Peyer's patch (tissue), 4 donors: ENCODE results near the gene UGT1A6. TPM values are rescaled to one million over a fixed set of nuclear protein-coding genes. Genes with fewer than 3 reads are reported as not detected.

Source experiments
- DNase-seq, 3 donors: peaks; one replicate each; pipeline ENCODE4 v3.0.0-alpha.2; 2017 to 2019
- H3K27ac ChIP-seq, 4 donors: fragments of 200-600 bp; sonication (generic); one replicate each; pipeline ENCODE4 v1.5.1; 2016 to 2019
- H3K27me3 ChIP-seq, 2 donors: fragments of 200-600 bp; sonication (generic); one replicate each; pipeline ENCODE4 v1.5.1; 2019
- H3K36me3 ChIP-seq, 3 donors: fragments of 200-600 bp; sonication (generic); one replicate each; pipeline ENCODE4 v1.5.1; 2016 to 2019
- H3K4me1 ChIP-seq, 4 donors: fragments of 200-600 bp; sonication (generic); one replicate each; pipeline ENCODE4 v1.5.1; 2016 to 2019
- H3K4me3 ChIP-seq, 4 donors: fragments of 200-600 bp; sonication (generic); 1 replicate in 3 of 4; 2 replicates in 1 of 4; pipeline ENCODE4 v1.5.1; 2016 to 2019; ENCODE audit warnings: mild to moderate bottlenecking in 1 of 4
- H3K9me3 ChIP-seq, 4 donors: fragments of 200-600 bp; sonication (generic); one replicate each; pipeline ENCODE4 v1.5.1; 2016 to 2019; ENCODE audit warnings: mild to moderate bottlenecking in 1 of 4
- POLR2A ChIP-seq, 2 donors: fragments of 450-650 bp; IDR thresholded peaks; one replicate each; pipeline ENCODE4 v1.5.1; 2017; ENCODE audit warnings: antibody characterized with exemption in 2 of 2, mild to moderate bottlenecking in 2 of 2, moderate library complexity in 2 of 2
- total RNA-seq, 4 donors: library from RNA; depleted of rRNA; stranded (reverse); fragments of >200 nt; gene quantifications; one replicate each; pipeline ENCODE4 v1.1.0, GENCODE V29; 2016
- TF ChIP-seq, protein P1 (sequence below), 6 experiments: fragments of 450-650 bp in 4 of 6; fragments of 200-600 bp in 2 of 6; sonication (generic) in 1 of 6; IDR thresholded peaks; one replicate each; pipeline ENCODE4 v1.5.1; 2017 to 2019; ENCODE audit warnings: antibody characterized with exemption in 6 of 6, mild to moderate bottlenecking in 3 of 6, moderate library complexity in 1 of 6

The UGT1A6 gene
- total RNA-seq, 4 donors from 2014 or later = 37.7 to 57.4 (median 46.0) TPM; not detected in 1

DNA sequence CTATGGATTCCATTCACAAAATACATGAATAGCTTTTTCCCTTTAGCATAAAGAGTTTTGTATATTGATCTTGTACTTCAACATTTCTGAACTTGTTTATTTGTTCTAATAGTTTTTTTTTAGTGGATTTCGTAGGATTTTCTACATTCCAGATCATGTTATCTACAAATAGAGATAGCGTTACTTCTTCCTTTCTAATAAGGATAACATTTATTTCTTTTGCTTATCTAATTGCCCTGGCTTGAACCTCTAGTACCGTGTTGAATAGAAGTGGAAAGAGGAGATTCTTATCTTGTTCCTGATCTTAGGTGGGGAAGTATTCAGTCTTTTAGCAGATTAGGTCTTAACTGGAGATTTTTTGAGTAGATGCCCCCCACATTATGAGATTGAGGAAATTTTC is 9.5 kb downstream of the UGT1A6 start:
- H3K27me3 ChIP-seq = no peaks in the 10 kb centered on the region
- no peak for DNase-seq
- no peak overlapping the region for H3K4me3 ChIP-seq
- H3K27ac ChIP-seq = no peak overlapping the region
- H3K36me3 ChIP-seq = no peaks in the 10 kb centered on the region
- no peaks in the 10 kb centered on the region for H3K9me3 ChIP-seq
- TF ChIP-seq POLR2A (IDR thresholded peaks at IDR 0.05) = no peak
- TF ChIP-seq, protein P1, sequence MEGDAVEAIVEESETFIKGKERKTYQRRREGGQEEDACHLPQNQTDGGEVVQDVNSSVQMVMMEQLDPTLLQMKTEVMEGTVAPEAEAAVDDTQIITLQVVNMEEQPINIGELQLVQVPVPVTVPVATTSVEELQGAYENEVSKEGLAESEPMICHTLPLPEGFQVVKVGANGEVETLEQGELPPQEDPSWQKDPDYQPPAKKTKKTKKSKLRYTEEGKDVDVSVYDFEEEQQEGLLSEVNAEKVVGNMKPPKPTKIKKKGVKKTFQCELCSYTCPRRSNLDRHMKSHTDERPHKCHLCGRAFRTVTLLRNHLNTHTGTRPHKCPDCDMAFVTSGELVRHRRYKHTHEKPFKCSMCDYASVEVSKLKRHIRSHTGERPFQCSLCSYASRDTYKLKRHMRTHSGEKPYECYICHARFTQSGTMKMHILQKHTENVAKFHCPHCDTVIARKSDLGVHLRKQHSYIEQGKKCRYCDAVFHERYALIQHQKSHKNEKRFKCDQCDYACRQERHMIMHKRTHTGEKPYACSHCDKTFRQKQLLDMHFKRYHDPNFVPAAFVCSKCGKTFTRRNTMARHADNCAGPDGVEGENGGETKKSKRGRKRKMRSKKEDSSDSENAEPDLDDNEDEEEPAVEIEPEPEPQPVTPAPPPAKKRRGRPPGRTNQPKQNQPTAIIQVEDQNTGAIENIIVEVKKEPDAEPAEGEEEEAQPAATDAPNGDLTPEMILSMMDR (IDR thresholded peaks at IDR 0.05) = no peak
- peaks cover 0 to 14% (median 0%) of the 10 kb centered on the region in 4 donors for H3K4me1 ChIP-seq

DNA sequence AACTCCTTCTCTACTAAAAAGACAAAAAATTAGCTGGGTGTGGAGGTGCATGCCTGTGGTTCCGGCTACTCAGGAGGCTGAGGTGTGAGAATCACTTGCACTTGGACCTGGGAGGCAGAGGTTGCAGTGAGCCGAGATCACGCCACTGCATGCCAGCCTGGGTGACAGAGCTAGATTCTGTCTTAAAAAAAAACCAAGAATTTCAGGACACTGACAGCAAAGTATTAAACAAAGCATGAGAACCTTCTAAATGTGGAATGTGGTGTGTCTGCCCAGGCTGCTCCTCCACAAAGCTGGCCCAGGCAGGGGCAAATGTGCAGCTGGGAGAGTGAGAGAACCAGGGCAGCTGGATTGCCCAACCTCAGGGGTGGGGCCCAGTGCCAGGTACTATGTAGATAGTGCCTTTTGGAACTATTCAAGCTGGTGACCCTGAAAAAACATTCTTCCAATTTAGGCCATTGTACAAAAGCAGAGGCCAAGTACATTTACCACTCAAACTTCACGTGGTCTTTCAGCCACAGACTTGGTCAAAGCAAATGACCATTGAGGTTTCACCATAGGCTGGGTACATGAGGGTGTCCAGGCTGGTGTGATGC is 13.3 kb downstream of the UGT1A6 start:
- DNase-seq = peak in 2 of 3 donors; percentile 68 to 76
- no peaks in the 10 kb centered on the region for H3K27me3 ChIP-seq
- peaks cover 0 to 11% (median 0%) of the 10 kb centered on the region in 4 donors for H3K4me1 ChIP-seq
- H3K27ac ChIP-seq = peak overlapping the region in 3 of 4 donors; percentile 26 to 77 (median 69)
- TF ChIP-seq, protein P1 (IDR thresholded peaks at IDR 0.05) = no peak
- no peak for TF ChIP-seq POLR2A (IDR thresholded peaks at IDR 0.05)
- no peaks in the 10 kb centered on the region for H3K9me3 ChIP-seq
- H3K36me3 ChIP-seq = no peaks in the 10 kb centered on the region
- H3K4me3 ChIP-seq = no peak overlapping the region

DNA sequence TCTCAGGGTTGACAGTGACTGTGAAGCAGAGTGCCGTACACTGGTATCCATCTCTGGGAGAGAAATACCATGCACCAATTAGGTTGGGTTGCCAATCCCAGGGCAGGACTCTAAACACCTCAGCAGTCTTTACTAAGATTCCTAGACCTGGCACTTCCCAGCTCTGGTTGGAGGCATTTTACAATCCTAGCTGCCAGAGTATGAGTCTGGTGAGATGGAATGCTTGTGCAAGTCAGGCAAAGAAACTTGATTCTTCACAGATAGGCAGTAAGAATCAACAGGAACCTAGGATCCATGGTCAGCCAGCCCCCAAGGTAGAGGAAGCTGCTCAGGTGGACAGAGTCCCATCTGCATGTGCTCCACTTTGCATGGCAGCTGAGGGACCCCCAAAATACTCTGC is 14.0 kb downstream of the UGT1A6 start:
- TF ChIP-seq POLR2A (IDR thresholded peaks at IDR 0.05) = no peak
- TF ChIP-seq, protein P1 (IDR thresholded peaks at IDR 0.05) = no peak
- DNase-seq = no peak
- H3K27ac ChIP-seq = peak overlapping the region in 3 of 4 donors; percentile 26 to 77 (median 69)
- H3K4me1 ChIP-seq = peaks cover 0 to 11% (median 0%) of the 10 kb centered on the region in 4 donors
- no peaks in the 10 kb centered on the region for H3K27me3 ChIP-seq
- H3K4me3 ChIP-seq = no peak overlapping the region
- H3K9me3 ChIP-seq = no peaks in the 10 kb centered on the region
- no peaks in the 10 kb centered on the region for H3K36me3 ChIP-seq

DNA sequence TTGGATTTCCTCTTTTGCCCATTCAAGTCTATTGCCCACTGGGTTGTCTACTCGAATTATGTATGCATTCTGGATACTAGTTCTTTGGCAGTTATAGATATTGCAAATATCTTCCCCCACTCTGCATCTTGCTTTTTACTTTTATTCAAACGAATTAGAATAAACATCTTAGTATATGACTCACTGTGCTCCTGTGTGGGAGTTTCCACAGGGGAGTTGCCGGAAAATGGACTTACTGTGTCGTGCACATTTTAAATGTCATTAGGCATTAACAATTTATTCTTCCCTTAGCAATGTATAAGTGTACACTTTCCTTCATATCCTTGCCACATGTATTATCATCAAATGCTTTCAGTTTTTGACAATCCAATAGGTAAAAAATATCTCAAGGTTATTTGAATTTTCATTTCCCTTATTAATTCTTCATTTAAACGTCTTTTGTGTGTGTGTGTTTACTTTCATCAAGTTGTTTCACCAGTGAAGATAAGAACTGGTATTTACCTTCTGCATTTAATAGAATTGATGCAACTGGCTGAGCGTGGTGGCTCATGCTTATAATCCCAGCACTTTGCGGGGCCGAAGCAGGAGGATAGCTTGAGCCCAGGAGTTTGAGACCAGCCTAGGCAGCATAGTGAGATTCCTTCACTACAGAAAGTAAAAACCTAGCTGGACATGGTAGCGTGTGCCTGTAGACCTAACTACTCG is 15.4 kb downstream of the UGT1A6 start:
- Histone ChIP-seq H3K4me3 (no peak overlapping the region), H3K27ac (no peak overlapping the region), H3K36me3 (no peaks in the 10 kb centered on the region), H3K4me1 (peaks cover 0 to 11% (median 0%) of the 10 kb centered on the region in 4 donors), H3K9me3 (no peaks in the 10 kb centered on the region), H3K27me3 (no peaks in the 10 kb centered on the region)
- TF ChIP-seq POLR2A (IDR thresholded peaks at IDR 0.05) = no peak
- TF ChIP-seq, protein P1 (IDR thresholded peaks at IDR 0.05) = no peak
- no peak for DNase-seq

DNA sequence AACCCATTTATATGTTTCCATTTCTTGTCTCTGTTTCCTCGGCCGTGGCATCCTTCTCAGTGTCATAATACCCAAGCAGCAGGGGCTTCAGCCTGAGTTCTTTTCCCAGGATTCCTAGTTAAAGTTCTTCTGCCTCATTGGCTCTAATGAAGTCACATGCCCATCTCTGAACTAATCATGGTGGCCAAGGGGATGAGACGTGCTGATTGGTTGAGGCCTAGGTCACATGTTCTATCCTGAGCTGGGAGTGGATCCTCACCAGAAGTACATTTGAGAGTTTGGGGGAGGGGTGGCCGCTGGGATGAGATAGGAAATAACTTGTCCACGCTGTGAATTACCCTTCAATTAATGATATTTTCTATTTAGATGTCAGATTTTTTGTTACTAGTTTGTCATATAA is 16.3 kb downstream of the UGT1A6 start:
- Histone ChIP-seq H3K36me3 (no peaks in the 10 kb centered on the region), H3K27me3 (no peaks in the 10 kb centered on the region), H3K27ac (no peak overlapping the region), H3K4me1 (peaks cover 0 to 11% (median 0%) of the 10 kb centered on the region in 4 donors), H3K9me3 (no peaks in the 10 kb centered on the region), H3K4me3 (no peak overlapping the region)
- TF ChIP-seq POLR2A (IDR thresholded peaks at IDR 0.05) = no peak
- TF ChIP-seq, protein P1 (IDR thresholded peaks at IDR 0.05) = no peak
- DNase-seq = no peak
